Fibroblast of lung (primary cell): ENCODE measurements around the gene SLC16A8. TPM values are rescaled to one million over a fixed set of nuclear protein-coding genes. Genes with fewer than 3 reads are reported as not detected.

ENCODE experiments used
- DNase-seq, 2 donors: peaks; one replicate each; pipeline versions ENCODE4 v3.0.0 to v3.0.0-alpha.2; 2010; ENCODE audit warnings: low read depth in 2 of 2
- H2AFZ ChIP-seq: 2 replicates; pipeline ENCODE4 v1.5.1; 2012; ENCODE audit warnings: low read length, control low read depth, inconsistent platforms
- H3K27ac ChIP-seq: 2 replicates; pipeline ENCODE4 v1.5.1; 2011; ENCODE audit warnings: low read length, control low read depth; ENCODE audit not compliant: insufficient read depth
- H3K27me3 ChIP-seq: 2 replicates; pipeline ENCODE4 v1.5.1; 2011; ENCODE audit warnings: mild to moderate bottlenecking, low read length; ENCODE audit not compliant: control insufficient read depth, insufficient read depth
- H3K36me3 ChIP-seq: 2 replicates; pipeline ENCODE4 v1.5.1; 2011; ENCODE audit warnings: low read length; ENCODE audit not compliant: control insufficient read depth, insufficient read depth
- H3K4me1 ChIP-seq: 2 replicates; pipeline ENCODE4 v1.5.1; 2011; ENCODE audit warnings: low read length; ENCODE audit not compliant: control insufficient read depth, insufficient read depth; ENCODE audit errors: extremely low read depth
- H3K4me2 ChIP-seq: 2 replicates; pipeline ENCODE4 v1.5.1; 2011; ENCODE audit warnings: low read length, control low read depth; ENCODE audit not compliant: insufficient read depth; ENCODE audit errors: extremely low read depth
- H3K4me3 ChIP-seq, 4 experiments: fragments of 200-600 bp in 1 of 4; sonication (generic) in 1 of 4; replicated peaks in 1 of 4; 2 replicates each; pipeline ENCODE4 v1.5.1; 2011 to 2016; ENCODE audit warnings: low read length in 4 of 4, low read depth in 3 of 4, mild to moderate bottlenecking in 3 of 4, control low read depth in 2 of 4, inconsistent platforms in 1 of 4, mixed read lengths in 1 of 4; ENCODE audit not compliant: insufficient read depth in 1 of 4; ENCODE audit errors: control extremely low read depth in 1 of 4
- H3K79me2 ChIP-seq: 2 replicates; pipeline ENCODE4 v1.5.1; 2012; ENCODE audit warnings: mild to moderate bottlenecking, low read length, inconsistent platforms; ENCODE audit not compliant: control insufficient read depth, insufficient read depth
- H3K9ac ChIP-seq: 2 replicates; pipeline ENCODE4 v1.5.1; 2011; ENCODE audit warnings: mild to moderate bottlenecking, low read length, control low read depth; ENCODE audit not compliant: insufficient read depth
- H3K9me3 ChIP-seq: 2 replicates; pipeline ENCODE4 v1.5.1; 2012; ENCODE audit warnings: low read depth, low read length; ENCODE audit not compliant: control insufficient read depth, insufficient read depth
- H4K20me1 ChIP-seq: 2 replicates; pipeline ENCODE4 v1.5.1; 2011; ENCODE audit warnings: low read length; ENCODE audit not compliant: control insufficient read depth, insufficient read depth; ENCODE audit errors: extremely low read depth
- EZH2 ChIP-seq: IDR thresholded peaks from 2 replicates; pipeline ENCODE4 v1.5.1; 2012; ENCODE audit warnings: low read length, control low read depth, mild to moderate bottlenecking; ENCODE audit errors: missing control alignments
- polyA minus RNA-seq: library from RNA; depleted of rRNA, polyadenylated mRNA; stranded (reverse); fragments of >200 nt; gene quantifications from 2 replicates; pipeline ENCODE4 v1.2.3, GENCODE V29; 2011; ENCODE audit warnings: low replicate concordance
- polyA plus RNA-seq, 2 donors: library from polyadenylated mRNA; depleted of rRNA in 1 of 2; stranded (reverse) in 1 of 2; unstranded in 1 of 2; fragments of >200 nt; gene quantifications; 2 replicates each; pipeline ENCODE4 v1.2.1, GENCODE V29; 2011 to 2012; ENCODE audit warnings: missing spikeins in 1 of 2
- total RNA-seq: library from RNA; depleted of rRNA; stranded (reverse); fragments of >200 nt; gene quantifications from 2 replicates; pipeline ENCODE4 v1.2.1, GENCODE V29; 2014
- TF ChIP-seq, protein P1 (sequence below), 2 donors: IDR thresholded peaks in 1 of 2; conservative IDR thresholded peaks in 1 of 2; 1 replicate in 1 of 2; 2 replicates in 1 of 2; pipeline ENCODE4 v1.5.1; 2011 to 2012; ENCODE audit warnings: low read length in 2 of 2, control low read depth in 1 of 2, inconsistent platforms in 1 of 2, low read depth in 1 of 2, mild to moderate bottlenecking in 1 of 2

SLC16A8 gene, protein sequence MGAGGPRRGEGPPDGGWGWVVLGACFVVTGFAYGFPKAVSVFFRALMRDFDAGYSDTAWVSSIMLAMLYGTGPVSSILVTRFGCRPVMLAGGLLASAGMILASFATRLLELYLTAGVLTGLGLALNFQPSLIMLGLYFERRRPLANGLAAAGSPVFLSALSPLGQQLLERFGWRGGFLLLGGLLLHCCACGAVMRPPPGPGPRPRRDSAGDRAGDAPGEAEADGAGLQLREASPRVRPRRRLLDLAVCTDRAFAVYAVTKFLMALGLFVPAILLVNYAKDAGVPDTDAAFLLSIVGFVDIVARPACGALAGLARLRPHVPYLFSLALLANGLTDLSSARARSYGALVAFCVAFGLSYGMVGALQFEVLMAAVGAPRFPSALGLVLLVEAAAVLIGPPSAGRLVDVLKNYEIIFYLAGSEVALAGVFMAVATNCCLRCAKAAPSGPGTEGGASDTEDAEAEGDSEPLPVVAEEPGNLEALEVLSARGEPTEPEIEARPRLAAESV
- total RNA-seq = under 0.01 and 0.26 TPM in 2 replicates
- not detected in 2 replicates for polyA plus RNA-seq
- polyA plus RNA-seq (2012) = 0.13 TPM in 1 of 2 replicates, not detected in the other
- polyA minus RNA-seq = not detected in 2 replicates

DNA sequence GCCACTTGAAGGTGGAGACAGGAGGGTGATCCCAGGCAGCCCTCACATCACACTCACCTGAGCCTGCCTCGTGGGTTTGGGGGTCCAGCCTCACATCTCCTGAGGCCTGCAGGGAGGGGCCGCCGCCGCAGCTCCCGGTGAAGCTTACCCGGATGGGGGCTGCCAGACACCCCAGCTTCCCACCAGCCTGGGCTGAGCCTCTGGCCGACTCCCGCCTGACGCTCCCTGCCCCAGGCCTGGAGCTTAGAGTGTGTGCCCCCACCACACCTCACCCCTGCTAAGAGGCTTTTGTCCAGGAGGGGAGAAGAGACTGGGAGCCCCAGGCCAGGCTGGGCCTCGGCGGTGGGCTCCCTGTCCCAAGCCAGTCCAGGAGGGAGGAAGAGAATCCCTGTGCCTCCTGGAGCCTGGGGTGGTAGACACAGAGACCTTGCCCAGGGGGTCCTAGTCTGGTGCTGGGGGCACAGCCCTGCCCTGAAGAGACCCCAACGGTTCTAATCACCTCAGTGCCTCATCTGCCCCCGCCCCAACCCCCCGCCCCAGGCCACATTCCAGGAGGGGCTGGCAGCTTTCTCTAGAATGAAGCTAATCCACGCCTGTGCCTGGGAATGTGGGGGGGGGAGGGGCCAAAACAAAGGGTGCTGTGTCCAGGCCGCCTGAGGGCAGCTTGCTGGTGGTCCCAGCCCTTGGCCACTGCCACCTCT lies at the start of gene SLC16A8:
TSS of gene SLC16A8 (minus strand) at position 254 of the 701 bp plus-strand sequence. CDS start 1,311 bp downstream, outside the sequence.
- H3K27me3 ChIP-seq = peaks cover 8% of the 10 kb centered on the region
- no peak within 1 kb of the TSS for H3K27ac ChIP-seq
- H4K20me1 ChIP-seq = no peaks in the 10 kb centered on the region
- no peaks in the 10 kb centered on the region for H3K36me3 ChIP-seq
- H2AFZ ChIP-seq = no peak within 1 kb of the TSS
- no peak within 1 kb of the TSS for H3K4me3 ChIP-seq
- no peaks in the 10 kb centered on the region for H3K79me2 ChIP-seq
- no peaks in the 10 kb centered on the region for H3K4me1 ChIP-seq
- no peaks in the 10 kb centered on the region for H3K9me3 ChIP-seq
- no peak within 1 kb of the TSS for H3K9ac ChIP-seq
- TF ChIP-seq EZH2 = no peak
- TF ChIP-seq, protein P1, sequence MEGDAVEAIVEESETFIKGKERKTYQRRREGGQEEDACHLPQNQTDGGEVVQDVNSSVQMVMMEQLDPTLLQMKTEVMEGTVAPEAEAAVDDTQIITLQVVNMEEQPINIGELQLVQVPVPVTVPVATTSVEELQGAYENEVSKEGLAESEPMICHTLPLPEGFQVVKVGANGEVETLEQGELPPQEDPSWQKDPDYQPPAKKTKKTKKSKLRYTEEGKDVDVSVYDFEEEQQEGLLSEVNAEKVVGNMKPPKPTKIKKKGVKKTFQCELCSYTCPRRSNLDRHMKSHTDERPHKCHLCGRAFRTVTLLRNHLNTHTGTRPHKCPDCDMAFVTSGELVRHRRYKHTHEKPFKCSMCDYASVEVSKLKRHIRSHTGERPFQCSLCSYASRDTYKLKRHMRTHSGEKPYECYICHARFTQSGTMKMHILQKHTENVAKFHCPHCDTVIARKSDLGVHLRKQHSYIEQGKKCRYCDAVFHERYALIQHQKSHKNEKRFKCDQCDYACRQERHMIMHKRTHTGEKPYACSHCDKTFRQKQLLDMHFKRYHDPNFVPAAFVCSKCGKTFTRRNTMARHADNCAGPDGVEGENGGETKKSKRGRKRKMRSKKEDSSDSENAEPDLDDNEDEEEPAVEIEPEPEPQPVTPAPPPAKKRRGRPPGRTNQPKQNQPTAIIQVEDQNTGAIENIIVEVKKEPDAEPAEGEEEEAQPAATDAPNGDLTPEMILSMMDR (conservative IDR thresholded peaks at IDR 0.05 in 1 of 2, IDR thresholded peaks at IDR 0.05 in 1 of 2; ENCODE audit: low read depth in 1 of 2, low read length in 2 of 2) = no peak
- no peak for DNase-seq
- H3K4me2 ChIP-seq = no peak within 1 kb of the TSS

DNA sequence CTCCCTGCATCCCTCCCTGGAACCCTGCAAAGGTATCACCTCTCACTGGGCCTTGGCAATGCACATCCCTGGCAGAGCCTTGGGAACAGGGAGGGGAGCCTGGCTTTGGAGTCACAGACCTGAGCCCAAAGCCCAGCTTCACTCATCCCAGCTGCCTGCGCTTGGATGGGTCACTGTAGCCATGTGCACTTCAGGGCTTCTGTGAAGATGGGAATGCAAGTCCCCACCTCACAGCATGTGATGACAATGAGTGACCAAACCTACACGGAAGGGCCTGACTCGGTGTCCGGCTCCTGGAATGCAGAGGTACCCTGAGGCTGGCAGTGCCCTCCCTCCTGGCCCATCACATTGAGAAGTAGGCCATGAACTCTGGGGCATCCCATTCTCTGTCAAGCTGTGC lies 49.3 kb upstream of the SLC16A8 start:
- H3K4me3 ChIP-seq = no peak overlapping the region
- no peaks in the 10 kb centered on the region for H3K79me2 ChIP-seq
- no peak overlapping the region for H3K27ac ChIP-seq
- H3K4me2 ChIP-seq = no peak overlapping the region
- no peak for DNase-seq
- H3K4me1 ChIP-seq = peaks cover 9% of the 10 kb centered on the region
- no peak for TF ChIP-seq EZH2
- TF ChIP-seq, protein P1 (conservative IDR thresholded peaks at IDR 0.05 in 1 of 2, IDR thresholded peaks at IDR 0.05 in 1 of 2; ENCODE audit: low read depth in 1 of 2, low read length in 2 of 2) = no peak
- no peaks in the 10 kb centered on the region for H3K9me3 ChIP-seq
- no peak overlapping the region for H2AFZ ChIP-seq
- no peaks in the 10 kb centered on the region for H3K36me3 ChIP-seq
- no peaks in the 10 kb centered on the region for H4K20me1 ChIP-seq
- no peak overlapping the region for H3K9ac ChIP-seq
- no peaks in the 10 kb centered on the region for H3K27me3 ChIP-seq

DNA sequence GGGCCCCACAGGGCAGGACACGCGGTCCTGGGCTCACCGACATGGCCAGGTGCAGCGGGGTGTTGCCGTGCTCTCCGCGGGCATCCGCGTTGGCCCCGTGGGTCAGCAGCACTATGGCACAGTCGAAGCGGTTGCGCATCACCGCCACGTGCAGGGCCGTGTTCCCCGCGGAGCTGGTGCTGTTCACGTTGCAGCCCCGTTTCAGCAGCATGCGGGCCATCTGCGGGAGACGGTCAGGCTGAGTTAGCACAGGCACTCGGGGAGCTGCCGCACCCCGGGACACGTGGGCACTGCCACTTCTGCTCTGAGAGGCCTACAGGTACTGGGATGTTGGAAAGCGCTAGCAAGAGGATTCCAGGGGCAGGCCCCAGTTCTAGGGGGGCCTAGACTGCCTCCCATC lies 48.8 kb upstream of the SLC16A8 start:
- no peak overlapping the region for H3K4me3 ChIP-seq
- H3K4me2 ChIP-seq = no peak overlapping the region
- no peak for TF ChIP-seq EZH2
- TF ChIP-seq, protein P1 (conservative IDR thresholded peaks at IDR 0.05 in 1 of 2, IDR thresholded peaks at IDR 0.05 in 1 of 2; ENCODE audit: low read depth in 1 of 2, low read length in 2 of 2) = no peak
- DNase-seq = no peak
- H3K9ac ChIP-seq = no peak overlapping the region
- H2AFZ ChIP-seq = no peak overlapping the region
- no peaks in the 10 kb centered on the region for H3K9me3 ChIP-seq
- H3K36me3 ChIP-seq = no peaks in the 10 kb centered on the region
- no peaks in the 10 kb centered on the region for H4K20me1 ChIP-seq
- H3K27me3 ChIP-seq = no peaks in the 10 kb centered on the region
- peaks cover 9% of the 10 kb centered on the region for H3K4me1 ChIP-seq
- no peaks in the 10 kb centered on the region for H3K79me2 ChIP-seq
- H3K27ac ChIP-seq = no peak overlapping the region
